Trophoblast cell (in vitro differentiated cells and primary cell): ENCODE measurements around the gene TLE2.

Source experiments
- DNase-seq, 2 donors: peaks; one replicate each; pipeline ENCODE4 v3.0.0-alpha.2; 2016
- H2AFZ ChIP-seq: 2 replicates; pipeline ENCODE4 v1.6.1; 2013; ENCODE audit warnings: low read length, moderate library complexity, mild to moderate bottlenecking; ENCODE audit not compliant: insufficient read depth, poor library complexity
- H2AK5ac ChIP-seq: 2 replicates; pipeline ENCODE4 v1.6.1; 2013; ENCODE audit warnings: mild to moderate bottlenecking, low read length
- H2BK120ac ChIP-seq: 2 replicates; pipeline ENCODE4 v1.6.1; 2013; ENCODE audit warnings: low read length, mild to moderate bottlenecking, moderate library complexity; ENCODE audit not compliant: insufficient read depth, poor library complexity
- H2BK12ac ChIP-seq: 2 replicates; pipeline ENCODE4 v1.6.1; 2013; ENCODE audit warnings: mild to moderate bottlenecking, low read length, moderate library complexity
- H2BK5ac ChIP-seq: 2 replicates; pipeline ENCODE4 v1.6.1; 2013; ENCODE audit warnings: low read length, low read depth, moderate library complexity, mild to moderate bottlenecking; ENCODE audit not compliant: poor library complexity
- H3K14ac ChIP-seq: 2 replicates; pipeline ENCODE4 v1.6.1; 2013; ENCODE audit warnings: mild to moderate bottlenecking, low read length
- H3K18ac ChIP-seq: 2 replicates; pipeline ENCODE4 v1.6.1; 2013; ENCODE audit warnings: mild to moderate bottlenecking, low read length
- H3K23ac ChIP-seq: 2 replicates; pipeline ENCODE4 v1.6.1; 2013; ENCODE audit warnings: low read length
- H3K27ac ChIP-seq: 2 replicates; pipeline ENCODE4 v1.5.1; 2013; ENCODE audit warnings: low read depth, mild to moderate bottlenecking, inconsistent platforms, low read length, moderate library complexity
- H3K27me3 ChIP-seq: 2 replicates; pipeline ENCODE4 v1.6.1; 2013; ENCODE audit warnings: inconsistent platforms, mild to moderate bottlenecking, low read length, moderate library complexity; ENCODE audit not compliant: insufficient read depth
- H3K36me3 ChIP-seq, 2 experiments: 1 replicate in 1 of 2; 2 replicates in 1 of 2; pipeline ENCODE4 v1.6.1; 2013; ENCODE audit warnings: low read length in 2 of 2, mild to moderate bottlenecking in 2 of 2, moderate library complexity in 1 of 2; ENCODE audit not compliant: insufficient read depth in 2 of 2, control insufficient read depth in 1 of 2
- H3K4ac ChIP-seq: 2 replicates; pipeline ENCODE4 v1.6.1; 2013; ENCODE audit warnings: low read depth, mild to moderate bottlenecking, low read length, moderate library complexity
- H3K4me1 ChIP-seq, 2 experiments: 1 replicate in 1 of 2; 2 replicates in 1 of 2; pipeline ENCODE4 v1.6.1; 2013; ENCODE audit warnings: low read length in 2 of 2, mild to moderate bottlenecking in 2 of 2, moderate library complexity in 1 of 2; ENCODE audit not compliant: insufficient read depth in 2 of 2, control insufficient read depth in 1 of 2
- H3K4me2 ChIP-seq: 2 replicates; pipeline ENCODE4 v1.6.1; 2013; ENCODE audit warnings: inconsistent platforms, mild to moderate bottlenecking, low read length, moderate library complexity
- H3K4me3 ChIP-seq: 2 replicates; pipeline ENCODE4 v1.5.1; 2013; ENCODE audit warnings: mild to moderate bottlenecking, low read depth, low read length, inconsistent platforms
- H3K79me1 ChIP-seq: one replicate; pipeline ENCODE4 v1.6.1; 2013; ENCODE audit warnings: low read length
- H3K79me2 ChIP-seq: 2 replicates; pipeline ENCODE4 v1.6.1; 2013; ENCODE audit warnings: low read length, mild to moderate bottlenecking; ENCODE audit not compliant: control insufficient read depth, insufficient read depth, poor library complexity
- H3K9ac ChIP-seq: 2 replicates; pipeline ENCODE4 v1.6.1; 2013; ENCODE audit warnings: mild to moderate bottlenecking, low read length
- H3K9me3 ChIP-seq: 2 replicates; pipeline ENCODE4 v1.6.1; 2013; ENCODE audit warnings: low read depth, mild to moderate bottlenecking, control low read depth, inconsistent platforms, low read length; ENCODE audit not compliant: insufficient read depth
- H4K12ac ChIP-seq: 2 replicates; pipeline ENCODE4 v1.6.1; 2013; ENCODE audit warnings: low read depth, mild to moderate bottlenecking, low read length, moderate library complexity
- H4K8ac ChIP-seq: 2 replicates; pipeline ENCODE4 v1.6.1; 2013; ENCODE audit warnings: low read depth, mild to moderate bottlenecking, low read length, moderate library complexity
- H4K91ac ChIP-seq: one replicate; pipeline ENCODE4 v1.6.1; 2013; ENCODE audit warnings: low read depth, mild to moderate bottlenecking, low read length, moderate library complexity
- WGBS: extraction: QIAGEN DNeasy Blood & Tissue Kit; methylation state at CpG from one replicate; pipeline ENCODE4 v1.1.7; 2013; ENCODE audit warnings: missing lambda C conversion rate; ENCODE audit not compliant: insufficient read length, insufficient coverage; ENCODE audit errors: extremely low coverage; 5-methylcytosine and 5-hydroxymethylcytosine counted together

TLE2 gene

GRCh38 chr19:3071768-3072167 lies 42.7 kb upstream of the TLE2 start:
- Histone ChIP-seq H3K4me1 (no peaks in the 10 kb centered on the region), H4K12ac (no peak overlapping the region), H3K9me3 (no peaks in the 10 kb centered on the region), H3K27me3 (no peaks in the 10 kb centered on the region), H3K4me3 (no peak overlapping the region), H3K79me1 (no peaks in the 10 kb centered on the region), H3K23ac (no peak overlapping the region), H2BK5ac (no peak overlapping the region), H4K91ac (no peak overlapping the region), H4K8ac (no peak overlapping the region), H3K4me2 (no peak overlapping the region), H2BK120ac (no peak overlapping the region), H3K36me3 (no peaks in the 10 kb centered on the region), H3K18ac (no peak overlapping the region), H2AFZ (no peak overlapping the region), H3K14ac (no peak overlapping the region), H2BK12ac (no peak overlapping the region), H3K4ac (no peak overlapping the region), H3K27ac (no peak overlapping the region), H3K79me2 (no peaks in the 10 kb centered on the region), H3K9ac (no peak overlapping the region), H2AK5ac (no peak overlapping the region)
- WGBS: no CpG with 5 or more reads among the region's 4 CpGs
- no peak for DNase-seq

GRCh38 chr19:3068071-3068470 lies 39.0 kb upstream of the TLE2 start:
- H3K27me3 ChIP-seq: no peaks in the 10 kb centered on the region
- no peak overlapping the region for H3K18ac ChIP-seq
- H2BK12ac ChIP-seq: no peak overlapping the region
- no peak overlapping the region for H3K14ac ChIP-seq
- no peak overlapping the region for H3K23ac ChIP-seq
- H3K9ac ChIP-seq: no peak overlapping the region
- no peak overlapping the region for H2BK120ac ChIP-seq
- no peak overlapping the region for H3K4me3 ChIP-seq
- no peak overlapping the region for H3K4me2 ChIP-seq
- DNase-seq: no peak
- H3K36me3 ChIP-seq: no peaks in the 10 kb centered on the region
- no CpG with 5 or more reads among the region's 21 CpGs for WGBS
- H2AFZ ChIP-seq: no peak overlapping the region
- no peaks in the 10 kb centered on the region for H3K4me1 ChIP-seq
- H3K4ac ChIP-seq: no peak overlapping the region
- no peaks in the 10 kb centered on the region for H3K9me3 ChIP-seq
- no peaks in the 10 kb centered on the region for H3K79me1 ChIP-seq
- H4K8ac ChIP-seq: no peak overlapping the region
- no peak overlapping the region for H2AK5ac ChIP-seq
- no peaks in the 10 kb centered on the region for H3K79me2 ChIP-seq
- no peak overlapping the region for H3K27ac ChIP-seq
- no peak overlapping the region for H4K91ac ChIP-seq
- no peak overlapping the region for H4K12ac ChIP-seq
- no peak overlapping the region for H2BK5ac ChIP-seq

- Histone ChIP-seq H4K91ac (no peak overlapping the region), H3K14ac (no peak overlapping the region), H2BK120ac (no peak overlapping the region), H2BK12ac (no peak overlapping the region), H3K4ac (no peak overlapping the region), H4K8ac (no peak overlapping the region), H3K18ac (no peak overlapping the region), H2AFZ (no peak overlapping the region), H3K27ac (no peak overlapping the region), H3K4me3 (no peak overlapping the region), H3K79me2 (no peaks in the 10 kb centered on the region), H3K9me3 (no peaks in the 10 kb centered on the region), H3K4me2 (no peak overlapping the region), H3K79me1 (no peaks in the 10 kb centered on the region), H3K36me3 (no peaks in the 10 kb centered on the region), H2BK5ac (no peak overlapping the region), H3K4me1 (peaks cover 2% of the 10 kb centered on the region in 2 experiments), H2AK5ac (no peak overlapping the region), H3K27me3 (no peaks in the 10 kb centered on the region), H4K12ac (no peak overlapping the region), H3K9ac (no peak overlapping the region), H3K23ac (no peak overlapping the region)
- no peak for DNase-seq
- no CpG with 5 or more reads among the region's 9 CpGs for WGBS
Observed at GRCh38 chr19:3067563-3067962, 38.5 kb upstream of the TLE2 start.

- no peak overlapping the region for H3K14ac ChIP-seq
- no CpG with 5 or more reads among the region's 16 CpGs for WGBS
- no peak overlapping the region for H4K8ac ChIP-seq
- peaks cover 1% of the 10 kb centered on the region for H3K79me1 ChIP-seq
- H3K9ac ChIP-seq: no peak overlapping the region
- H2BK12ac ChIP-seq: no peak overlapping the region
- no peaks in the 10 kb centered on the region for H3K27me3 ChIP-seq
- no peak for DNase-seq
- peaks cover under 1% of the 10 kb centered on the region for H3K79me2 ChIP-seq
- H3K4me1 ChIP-seq: peaks cover 2% of the 10 kb centered on the region in 2 experiments
- no peak overlapping the region for H3K4ac ChIP-seq
- no peak overlapping the region for H2AK5ac ChIP-seq
- H3K9me3 ChIP-seq: no peaks in the 10 kb centered on the region
- no peak overlapping the region for H4K91ac ChIP-seq
- H3K4me3 ChIP-seq: no peak overlapping the region
- H2BK120ac ChIP-seq: no peak overlapping the region
- H2AFZ ChIP-seq: no peak overlapping the region
- H3K23ac ChIP-seq: no peak overlapping the region
- no peak overlapping the region for H3K4me2 ChIP-seq
- no peaks in the 10 kb centered on the region for H3K36me3 ChIP-seq
- H3K18ac ChIP-seq: no peak overlapping the region
- H4K12ac ChIP-seq: no peak overlapping the region
- H2BK5ac ChIP-seq: no peak overlapping the region
- H3K27ac ChIP-seq: no peak overlapping the region
Observed at GRCh38 chr19:3066482-3067049, 37.5 kb upstream of the TLE2 start.
